ENCODE results near the gene RENBP.

Gene RENBP

DNA sequence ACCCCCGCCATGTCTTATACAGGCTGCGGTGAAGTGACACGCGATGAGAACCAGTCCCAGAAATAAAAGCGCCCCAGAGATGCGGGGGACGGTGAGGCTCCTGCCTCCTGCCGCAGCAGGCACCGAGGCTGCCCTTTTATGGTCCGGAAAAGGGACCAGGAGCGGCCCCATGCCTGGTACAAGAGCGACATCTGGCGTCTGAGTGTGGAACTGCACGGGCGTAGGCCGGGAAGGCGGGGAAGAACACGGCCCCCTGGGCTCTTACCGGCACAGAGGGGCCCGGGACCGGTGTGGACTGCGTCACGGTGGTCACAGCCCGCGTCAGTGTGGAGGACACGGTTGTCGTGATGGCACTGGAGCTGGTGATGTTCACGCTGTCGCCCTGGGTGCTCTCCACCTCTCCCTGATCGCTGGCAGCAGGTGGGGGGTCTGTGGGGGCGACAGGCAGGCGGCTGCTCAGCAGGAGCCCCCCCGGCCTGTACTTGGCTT, 8.9 kb upstream of the RENBP start:
- DNase-seq = peak; percentile 8 to 31

DNA sequence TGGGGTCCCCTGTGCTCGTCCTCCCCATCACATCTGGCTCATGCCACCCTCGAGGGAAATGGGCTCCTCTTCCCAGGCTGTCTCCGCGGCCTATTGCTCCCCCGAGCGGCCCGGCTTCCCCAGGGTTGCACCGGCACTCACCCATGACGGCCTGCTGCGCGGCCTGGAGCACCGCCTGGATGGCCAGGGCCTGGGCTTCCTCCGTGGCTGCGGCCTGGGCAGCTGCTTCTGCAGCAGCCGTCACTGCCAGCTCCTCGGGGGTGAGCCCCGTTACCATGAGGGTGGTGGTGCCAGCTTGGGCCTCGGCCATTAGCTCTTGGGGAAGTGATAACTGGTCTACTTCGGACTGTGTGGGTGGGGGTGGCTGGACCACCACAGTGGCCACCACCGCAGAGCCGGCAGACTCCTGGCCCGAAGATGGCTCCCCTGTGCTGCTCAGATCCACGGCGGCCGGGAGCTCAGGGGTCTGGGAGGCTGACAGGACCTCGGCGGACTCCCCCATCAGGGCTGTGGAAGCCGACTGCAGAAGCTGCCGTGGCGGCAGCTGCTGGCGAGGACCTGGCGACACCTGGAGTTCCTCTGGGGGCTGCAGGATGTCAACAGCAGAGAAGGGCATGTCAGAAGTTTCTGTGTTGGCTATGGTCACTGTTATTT, 8.1 kb upstream of the RENBP start:
- DNase-seq = no peak

DNA sequence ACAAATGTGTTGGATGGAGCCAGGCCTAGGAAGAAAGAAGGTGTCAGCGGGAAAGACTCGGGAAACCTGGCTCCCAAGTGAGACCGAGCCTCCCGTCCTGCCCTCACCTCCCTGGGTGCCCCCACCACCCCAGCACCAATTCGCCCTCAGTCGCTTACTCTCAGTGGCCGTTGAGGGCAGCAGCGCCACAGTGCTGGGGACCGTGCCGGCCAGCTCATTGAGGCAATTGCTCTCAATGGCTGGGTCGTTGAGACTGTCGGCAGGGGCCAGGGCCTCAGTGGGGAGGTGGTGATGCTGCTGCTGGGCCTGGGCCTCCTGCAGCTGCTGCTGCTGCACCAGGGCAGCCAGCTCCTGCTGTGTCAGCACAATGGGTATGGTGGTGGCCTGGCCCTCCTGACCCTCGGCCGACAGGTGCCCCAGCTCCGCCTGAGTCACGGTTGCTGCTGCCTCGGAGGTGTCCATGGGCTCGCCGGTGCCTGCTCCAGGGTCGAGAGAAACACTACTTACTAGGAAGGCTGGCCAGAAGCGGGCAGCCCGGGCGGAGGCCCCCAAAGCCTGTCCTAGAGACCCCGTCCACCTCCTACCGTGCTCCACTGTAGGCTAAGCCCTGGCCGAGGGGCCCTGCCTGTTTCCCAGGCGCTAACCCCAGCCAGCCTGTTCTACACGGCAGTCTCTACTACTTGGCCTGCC, 7.4 kb upstream of the RENBP start:
- DNase-seq = no peak

- DNase-seq = no peak
Measured at GRCh38 chrX:153950127-153950526, 5.7 kb upstream of the RENBP start.

DNA sequence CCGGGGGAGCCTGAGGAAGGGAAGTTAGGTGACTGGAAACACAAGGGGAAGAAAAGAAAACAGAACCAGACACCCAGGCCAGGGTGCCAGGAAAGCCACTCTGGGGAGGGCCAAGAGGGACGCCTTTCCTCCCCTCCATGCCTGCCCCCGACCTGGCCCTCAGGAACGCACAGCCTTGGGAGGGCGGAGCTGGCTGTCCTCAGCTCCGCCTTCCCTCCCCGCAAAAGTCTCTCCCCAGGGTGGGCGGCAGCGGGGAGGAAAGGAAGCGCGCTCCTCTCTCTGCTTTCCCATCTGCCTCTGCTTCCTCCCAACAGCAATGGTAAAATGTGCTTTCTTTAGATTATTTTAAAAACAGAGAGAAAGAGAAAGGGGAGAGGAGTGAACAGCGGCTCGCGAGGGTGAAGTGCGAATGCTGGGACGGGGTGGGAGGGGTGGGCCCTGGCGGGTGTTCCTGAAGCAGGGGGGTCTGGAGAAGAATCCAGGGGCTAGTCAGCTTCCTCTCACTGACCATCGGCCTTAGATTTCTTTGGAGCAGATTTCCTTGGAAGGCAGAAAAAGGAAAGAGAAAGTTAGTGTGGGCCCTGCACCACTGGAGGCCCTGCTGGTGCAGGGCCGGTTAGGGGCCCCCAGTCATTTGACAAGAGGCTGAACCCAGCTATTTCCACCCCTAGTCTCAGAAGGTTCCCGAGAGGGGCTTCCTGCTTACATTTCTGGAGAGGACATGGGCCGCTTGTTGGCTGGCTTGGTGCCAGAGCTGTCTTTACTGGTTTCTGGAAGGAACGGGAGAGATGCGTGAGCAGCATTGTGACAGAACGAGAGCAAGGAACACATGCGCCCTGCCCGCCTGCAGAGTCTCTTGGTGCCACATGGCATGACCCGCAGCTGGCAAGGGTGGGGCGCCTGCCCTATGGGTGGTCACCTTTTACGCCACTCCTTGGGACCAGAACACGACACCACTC, 4.7 kb upstream of the RENBP start:
- no peak for DNase-seq

DNA sequence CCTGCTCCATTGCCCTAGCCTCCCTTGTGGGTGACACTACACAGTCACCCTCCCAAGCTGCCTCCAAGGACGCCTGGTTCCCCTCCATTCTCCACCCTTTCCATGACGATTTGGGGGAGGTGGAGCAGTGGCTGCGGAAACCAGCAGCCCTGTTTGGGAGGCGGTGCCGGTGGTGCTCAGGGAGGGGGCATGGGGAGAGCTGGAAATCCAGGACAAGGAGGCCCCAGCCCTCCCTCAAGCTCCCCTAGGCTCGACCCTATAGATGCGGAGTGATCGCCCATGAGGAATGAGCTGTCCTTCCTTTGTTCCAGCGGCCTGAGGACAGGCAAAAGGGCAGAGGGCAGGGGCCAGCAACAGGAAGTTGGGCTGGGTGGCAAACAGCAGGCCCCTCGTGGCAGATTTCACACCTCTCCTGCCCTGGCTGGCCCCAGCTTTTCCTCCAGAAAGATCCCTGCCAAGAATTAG, 3.6 kb upstream of the RENBP start:
- DNase-seq = no peak

GRCh38 chrX:153947009-153947769, 2.7 kb upstream of the RENBP start:
- peak; percentile 29 to 32 for DNase-seq

- DNase-seq = no peak
Measured at GRCh38 chrX:153945956-153946943, 1.8 kb upstream of the RENBP start.

- no peak for DNase-seq
Measured at GRCh38 chrX:153944800-153945150, 332 bp upstream of the RENBP start.

- DNase-seq = no peak
Measured at GRCh38 chrX:153941336-153942252, 2.8 kb downstream of the RENBP start.

DNA sequence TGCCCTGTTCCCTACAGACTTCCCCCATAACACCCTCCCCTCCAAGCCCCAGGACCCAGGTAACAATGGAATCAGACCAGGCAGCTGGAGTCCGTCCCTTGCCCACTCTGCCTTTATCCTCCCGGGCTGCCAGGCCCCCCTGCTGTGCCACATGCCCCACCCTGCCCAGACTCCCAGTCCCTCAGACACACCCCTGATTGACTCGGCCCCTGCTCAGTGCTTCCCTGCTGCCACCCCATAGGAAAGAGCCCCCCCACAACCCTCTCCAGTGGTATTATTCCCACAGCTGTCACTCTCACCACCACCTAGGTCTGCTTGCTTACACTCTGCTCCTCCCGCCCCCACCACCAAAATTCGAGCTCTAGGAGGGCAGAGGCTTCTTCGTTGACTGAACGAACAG, 4.9 kb downstream of the RENBP start:
- DNase-seq = no peak

DNA sequence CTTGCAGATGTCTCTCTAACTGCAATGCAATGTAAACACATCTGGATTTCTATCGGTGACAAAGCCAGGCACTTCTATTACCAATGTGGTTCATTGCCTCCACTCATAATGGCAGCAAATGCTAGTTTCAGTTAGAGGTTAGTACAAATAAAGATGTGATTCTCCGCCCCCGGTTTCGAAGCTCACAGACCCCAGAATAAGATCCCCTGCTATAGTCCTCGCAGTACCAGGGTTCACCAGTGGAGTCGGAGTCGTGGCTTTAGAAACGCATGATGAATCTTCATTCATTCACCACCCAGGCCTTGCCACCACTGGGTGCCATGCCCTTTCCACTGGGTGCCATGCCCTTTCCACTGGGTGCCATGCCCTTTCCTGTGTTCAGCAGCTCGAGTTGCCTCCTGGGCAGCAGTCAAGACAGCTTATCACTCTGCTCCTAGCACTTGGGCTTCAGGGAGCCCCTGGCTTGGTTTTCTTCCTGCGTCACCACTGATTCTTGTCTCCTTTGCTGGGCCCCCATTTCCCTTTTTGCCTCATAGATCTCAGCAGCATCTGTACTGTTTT, 6.1 kb downstream of the RENBP start:
- no peak for DNase-seq

GRCh38 chrX:153937056-153937455, 7.4 kb downstream of the RENBP start:
- DNase-seq = no peak

GRCh38 chrX:153935326-153935851, 9.1 kb downstream of the RENBP start:
- no peak for DNase-seq

DNA sequence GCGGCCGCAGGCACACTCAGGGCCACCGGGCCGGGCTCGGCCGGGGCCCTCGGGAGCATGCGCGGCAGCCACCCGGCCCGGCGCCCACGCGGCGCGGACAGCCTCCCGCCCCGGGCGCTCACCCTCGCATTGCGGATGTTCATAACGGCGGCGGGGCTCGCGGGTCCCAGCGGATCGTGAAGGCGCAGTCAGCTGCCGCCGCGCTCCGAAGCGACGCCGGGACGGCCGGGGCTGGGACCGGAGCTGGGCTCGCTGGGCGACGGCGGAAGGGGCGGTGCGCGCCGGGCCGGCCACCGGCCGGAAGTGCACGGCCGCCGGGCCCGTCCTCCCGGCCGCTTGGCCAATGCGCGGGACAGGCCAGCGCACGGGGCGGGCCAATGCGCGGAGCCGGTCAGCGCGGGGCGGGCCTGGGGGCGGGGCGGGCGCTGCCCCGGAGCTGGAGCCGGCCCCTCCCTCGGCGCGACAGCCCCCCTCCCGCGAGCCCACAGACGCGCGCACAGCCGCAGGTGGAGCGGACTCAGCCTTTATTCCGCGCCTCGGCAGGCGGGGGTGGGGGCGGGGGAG, 9.6 kb downstream of the RENBP start, which contains the start of gene NAA10:
NAA10 (minus strand) TSS at position 276 of the 564 bp plus-strand sequence; CDS start at position 143, 133 bp downstream.
- DNase-seq = peak; percentile 23 to 50

- DNase-seq = no peak
Measured at GRCh38 chrX:153934148-153934761, 10.2 kb downstream of the RENBP start.

- no peak for DNase-seq
Measured at GRCh38 chrX:153933748-153934147, 10.7 kb downstream of the RENBP start.

- no peak for DNase-seq
Measured at GRCh38 chrX:153932220-153932915, 12.1 kb downstream of the RENBP start.
